Erythroblast (primary cell): ENCODE measurements around the gene BRD9.
"Not testable (repeated sequence)": the region's sequence is repeated elsewhere in the genome, so short reads cannot be mapped to it uniquely, and the experiment has no call there.

Experiments used
- GATA1 ChIP-seq: IDR thresholded peaks from 2 replicates; pipeline ENCODE4 v1.6.1; 2011; ENCODE audit warnings: low read depth, mild to moderate bottlenecking, control low read depth, low read length, moderate library complexity
- POLR2A ChIP-seq: IDR thresholded peaks from 2 replicates; pipeline ENCODE4 v1.6.1; 2011; ENCODE audit warnings: mild to moderate bottlenecking, low read length

- not testable (repeated sequence) for TF ChIP-seq POLR2A, GATA1
Measured at GRCh38 chr5:845676-846601, 46.7 kb downstream of the BRD9 start.
